Breast epithelium (tissue), 4 donors: ENCODE results near the gene PCDHGB2. TPM values are rescaled to one million over a fixed set of nuclear protein-coding genes. Genes with fewer than 3 reads are reported as not detected.
A peak's percentile ranks its signal among the peaks of the same experiment; 100 is the strongest.
"Not testable (repeated sequence)": the region's sequence is repeated elsewhere in the genome, so short reads cannot be mapped to it uniquely, and the experiment has no call there.

Experiments used
- DNase-seq, 2 donors: peaks; one replicate each; pipeline ENCODE4 v3.0.0-alpha.2; 2019; ENCODE audit warnings: low spot score in 2 of 2
- H3K27ac ChIP-seq, 2 donors: fragments of 200-600 bp; sonication (generic) in 1 of 2; one replicate each; pipeline ENCODE4 v1.5.1; 2016 to 2019; ENCODE audit warnings: mild to moderate bottlenecking in 1 of 2
- H3K27me3 ChIP-seq, 2 donors: fragments of 200-600 bp; sonication (generic) in 1 of 2; one replicate each; pipeline versions ENCODE4 v1.5.1 to v1.6.0; 2017 to 2019; ENCODE audit warnings: control low read depth in 1 of 2, mild to moderate bottlenecking in 1 of 2
- H3K36me3 ChIP-seq: fragments of 200-600 bp; one replicate; pipeline ENCODE4 v1.5.1; 2019
- H3K4me1 ChIP-seq, 2 donors: fragments of 200-600 bp; sonication (generic); one replicate each; pipeline ENCODE4 v1.5.1; 2016 to 2019; ENCODE audit warnings: control low read depth in 1 of 2
- H3K4me3 ChIP-seq, 3 donors: fragments of 200-600 bp; sonication (generic); 1 replicate in 2 of 3; 2 replicates in 1 of 3; pipeline ENCODE4 v1.5.1; 2016 to 2019; ENCODE audit warnings: mild to moderate bottlenecking in 3 of 3, moderate library complexity in 2 of 3
- H3K9me3 ChIP-seq, 2 donors: fragments of 200-600 bp; sonication (generic) in 1 of 2; one replicate each; pipeline ENCODE4 v1.5.1; 2016 to 2019; ENCODE audit warnings: control low read depth in 1 of 2
- POLR2A ChIP-seq: fragments of 450-650 bp; IDR thresholded peaks from one replicate; pipeline ENCODE4 v1.6.1; 2016; ENCODE audit warnings: antibody characterized with exemption, mild to moderate bottlenecking, moderate library complexity
- POLR2AphosphoS5 ChIP-seq, 3 donors: sonication (generic); formaldehyde crosslinking; IDR thresholded peaks; one replicate each; pipeline ENCODE4 v1.6.1; 2017; ENCODE audit warnings: antibody characterized with exemption in 3 of 3
- intact Hi-C: fragments of 100-400 bp; cut with DNase I; formaldehyde crosslinking; loops from one replicate; pipeline ENCODE4 v1.15.1; 2023; ENCODE audit warnings: low total_unique reads
- total RNA-seq, 3 donors: library from RNA; depleted of rRNA; stranded (reverse); fragments of >200 nt; gene quantifications; one replicate each; pipeline ENCODE4 v1.1.0, GENCODE V29; 2016
- TF ChIP-seq, protein P1 (sequence below), 3 donors: fragments of 450-650 bp; IDR thresholded peaks; one replicate each; pipeline ENCODE4 v1.5.1; 2016 to 2017; ENCODE audit warnings: antibody characterized with exemption in 3 of 3, mild to moderate bottlenecking in 3 of 3, moderate library complexity in 3 of 3

Gene PCDHGB2
- total RNA-seq, 3 donors from 2014 or later: 6.2 to 10.5 (median 7.8) TPM

DNA sequence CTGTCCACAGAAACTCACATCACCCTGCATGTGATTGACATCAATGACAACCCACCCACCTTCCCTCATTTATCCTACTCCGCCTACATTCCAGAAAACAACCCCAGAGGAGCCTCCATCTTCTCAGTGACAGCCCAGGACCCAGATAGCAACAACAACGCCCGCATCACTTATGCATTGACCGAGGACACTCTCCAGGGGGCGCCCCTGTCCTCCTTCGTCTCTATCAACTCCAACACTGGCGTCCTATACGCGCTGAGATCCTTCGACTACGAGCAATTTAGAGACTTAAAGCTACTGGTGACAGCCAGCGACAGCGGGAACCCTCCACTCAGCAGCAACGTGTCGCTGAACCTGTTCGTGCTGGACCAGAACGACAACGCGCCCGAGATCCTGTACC is 14.5 kb upstream of the PCDHGB2 start:
- Histone ChIP-seq H3K27me3 (no peaks in the 10 kb centered on the region), H3K9me3 (peaks cover 71 to 93% of the 10 kb centered on the region in 2 donors)

DNA sequence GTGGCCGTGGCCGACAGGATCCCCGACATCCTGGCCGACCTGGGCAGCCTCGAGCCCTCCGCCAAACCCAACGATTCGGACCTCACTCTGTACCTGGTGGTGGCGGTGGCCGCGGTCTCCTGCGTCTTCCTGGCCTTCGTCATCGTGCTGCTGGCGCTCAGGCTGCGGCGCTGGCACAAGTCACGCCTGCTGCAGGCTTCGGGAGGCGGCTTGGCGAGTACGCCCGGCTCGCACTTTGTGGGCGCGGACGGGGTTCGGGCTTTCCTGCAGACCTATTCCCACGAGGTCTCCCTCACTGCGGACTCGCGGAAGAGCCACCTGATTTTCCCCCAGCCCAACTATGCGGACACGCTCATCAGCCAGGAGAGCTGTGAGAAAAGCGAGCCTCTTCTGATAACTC is 13.8 kb upstream of the PCDHGB2 start:
- H3K36me3 ChIP-seq, H3K27ac ChIP-seq, H3K4me1 ChIP-seq, intact Hi-C loops, H3K4me3 ChIP-seq, DNase-seq, H3K27me3 ChIP-seq: not testable (repeated sequence)
- peaks cover 71 to 93% of the 10 kb centered on the region in 2 donors for H3K9me3 ChIP-seq

More for the DNA sequence above, 14.5 kb upstream of the PCDHGB2 start:
- no peak for TF ChIP-seq POLR2AphosphoS5 (IDR thresholded peaks at IDR 0.05)
- TF ChIP-seq, protein P1, sequence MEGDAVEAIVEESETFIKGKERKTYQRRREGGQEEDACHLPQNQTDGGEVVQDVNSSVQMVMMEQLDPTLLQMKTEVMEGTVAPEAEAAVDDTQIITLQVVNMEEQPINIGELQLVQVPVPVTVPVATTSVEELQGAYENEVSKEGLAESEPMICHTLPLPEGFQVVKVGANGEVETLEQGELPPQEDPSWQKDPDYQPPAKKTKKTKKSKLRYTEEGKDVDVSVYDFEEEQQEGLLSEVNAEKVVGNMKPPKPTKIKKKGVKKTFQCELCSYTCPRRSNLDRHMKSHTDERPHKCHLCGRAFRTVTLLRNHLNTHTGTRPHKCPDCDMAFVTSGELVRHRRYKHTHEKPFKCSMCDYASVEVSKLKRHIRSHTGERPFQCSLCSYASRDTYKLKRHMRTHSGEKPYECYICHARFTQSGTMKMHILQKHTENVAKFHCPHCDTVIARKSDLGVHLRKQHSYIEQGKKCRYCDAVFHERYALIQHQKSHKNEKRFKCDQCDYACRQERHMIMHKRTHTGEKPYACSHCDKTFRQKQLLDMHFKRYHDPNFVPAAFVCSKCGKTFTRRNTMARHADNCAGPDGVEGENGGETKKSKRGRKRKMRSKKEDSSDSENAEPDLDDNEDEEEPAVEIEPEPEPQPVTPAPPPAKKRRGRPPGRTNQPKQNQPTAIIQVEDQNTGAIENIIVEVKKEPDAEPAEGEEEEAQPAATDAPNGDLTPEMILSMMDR (IDR thresholded peaks at IDR 0.05): no peak
- no peak for TF ChIP-seq POLR2A
- Histone ChIP-seq H3K4me3 (peak overlapping the region in 1 of 3 donors; percentile 17), H3K4me1 (no peaks in the 10 kb centered on the region), H3K36me3 (no peaks in the 10 kb centered on the region), H3K27ac (no peak overlapping the region)
- DNase-seq: no peak
- intact Hi-C loops: no loop called here

DNA sequence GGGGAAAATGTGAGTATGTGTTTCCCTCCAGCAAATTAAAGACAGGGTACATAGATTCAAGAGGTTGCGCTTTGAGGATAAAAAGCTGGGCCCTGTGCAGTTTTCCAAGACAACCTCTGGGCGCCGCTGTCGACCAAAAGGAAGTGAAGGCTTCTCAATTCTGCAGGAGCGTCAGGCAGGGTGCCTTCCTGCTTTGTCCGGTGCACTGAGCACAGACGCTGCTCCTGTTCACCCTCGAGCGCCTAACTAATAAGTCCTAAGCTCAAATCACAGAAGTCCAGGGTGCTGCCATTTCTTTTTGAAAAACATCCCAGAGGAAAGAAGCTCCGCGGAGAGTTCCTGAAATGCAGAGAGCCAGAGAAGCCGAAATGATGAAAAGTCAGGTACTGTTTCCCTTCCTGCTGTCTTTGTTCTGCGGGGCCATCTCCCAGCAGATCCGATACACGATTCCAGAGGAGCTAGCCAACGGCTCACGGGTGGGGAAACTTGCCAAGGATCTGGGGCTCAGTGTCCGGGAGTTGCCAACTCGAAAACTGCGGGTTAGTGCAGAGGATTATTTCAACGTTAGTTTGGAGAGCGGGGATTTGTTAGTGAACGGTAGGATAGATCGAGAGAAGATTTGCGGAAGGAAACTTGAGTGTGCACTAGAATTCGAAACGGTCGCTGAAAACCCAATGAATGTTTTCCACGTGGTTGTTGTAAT is 9.7 kb upstream of the PCDHGB2 start, which contains the start of gene PCDHGB1:
PCDHGB1 (plus strand) TSS at position 183 of the 703 bp plus-strand sequence; CDS start at position 345, 162 bp downstream.
- H3K36me3 ChIP-seq: no peaks in the 10 kb centered on the region
- TF ChIP-seq, protein P1 (IDR thresholded peaks at IDR 0.05): peak in 1 of 3 donors; percentile 35
- TF ChIP-seq POLR2A: no peak
- TF ChIP-seq POLR2AphosphoS5 (IDR thresholded peaks at IDR 0.05): no peak
- DNase-seq: no peak
- peaks cover 0 to 3% of the 10 kb centered on the region in 2 donors for H3K27me3 ChIP-seq
- no peak within 1 kb of the TSS for H3K27ac ChIP-seq
- H3K4me3 ChIP-seq: peak within 1 kb of the TSS in 1 of 3 donors; percentile 45
- H3K9me3 ChIP-seq: peaks cover 63 to 89% of the 10 kb centered on the region in 2 donors
- intact Hi-C loops: loop anchor here (2.0 kb wide), 1 partner anchor 29 kb away; no protein-coding TSS in a partner anchor
- H3K4me1 ChIP-seq: no peaks in the 10 kb centered on the region

DNA sequence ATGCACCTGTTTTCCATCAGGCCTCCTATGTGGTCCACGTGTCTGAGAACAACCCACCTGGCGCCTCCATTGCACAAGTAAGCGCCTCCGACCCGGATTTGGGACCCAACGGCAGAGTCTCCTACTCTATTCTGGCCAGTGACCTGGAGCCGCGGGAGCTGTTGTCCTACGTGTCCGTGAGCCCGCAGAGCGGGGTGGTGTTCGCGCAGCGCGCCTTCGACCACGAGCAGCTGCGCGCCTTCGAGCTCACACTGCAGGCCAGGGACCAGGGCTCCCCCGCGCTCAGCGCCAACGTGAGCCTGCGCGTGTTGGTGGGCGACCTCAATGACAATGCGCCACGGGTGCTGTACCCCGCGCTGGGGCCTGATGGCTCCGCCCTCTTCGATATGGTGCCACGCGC is 8.2 kb upstream of the PCDHGB2 start:
- TF ChIP-seq POLR2AphosphoS5 (IDR thresholded peaks at IDR 0.05): no peak
- Histone ChIP-seq H3K36me3 (no peaks in the 10 kb centered on the region), H3K27ac (no peak overlapping the region), H3K4me3 (peak overlapping the region in 1 of 3 donors; percentile 6), H3K27me3 (peaks cover 0 to 3% of the 10 kb centered on the region in 2 donors), H3K4me1 (no peaks in the 10 kb centered on the region), H3K9me3 (peaks cover 63 to 91% of the 10 kb centered on the region in 2 donors)
- no peak for DNase-seq
- intact Hi-C loops: no loop called here

DNA sequence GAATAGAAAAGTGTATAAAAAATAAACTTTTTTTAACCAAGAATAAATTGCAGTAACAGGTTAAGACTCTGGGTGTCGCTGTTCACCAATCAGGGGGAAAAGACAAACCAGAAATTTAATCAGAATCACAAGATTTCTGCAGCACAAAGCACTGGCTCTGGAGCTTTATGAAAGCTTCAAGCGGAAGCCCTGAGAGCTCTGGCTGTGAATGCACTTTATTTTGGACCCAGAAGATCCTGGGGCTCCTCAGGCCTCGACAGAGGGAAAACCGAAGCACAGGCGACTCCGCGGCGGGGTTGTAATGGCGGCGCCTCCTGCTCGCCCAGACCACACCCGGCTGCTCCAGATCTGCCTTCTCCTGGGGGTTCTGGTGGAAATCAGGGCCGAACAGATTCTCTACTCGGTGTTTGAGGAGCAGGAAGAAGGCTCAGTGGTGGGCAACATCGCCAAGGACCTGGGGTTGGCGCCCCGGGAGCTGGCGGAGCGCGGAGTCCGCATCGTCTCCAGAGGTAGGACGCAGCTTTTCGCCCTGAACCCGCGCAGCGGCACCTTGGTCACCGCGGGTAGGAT is 4.8 kb upstream of the PCDHGB2 start, which contains the start of gene PCDHGA4:
PCDHGA4 (plus strand) TSS at position 122 of the 570 bp plus-strand sequence; CDS start at position 209, 87 bp downstream.
- H3K27me3 ChIP-seq: peaks cover 0 to 3% of the 10 kb centered on the region in 2 donors
- no peaks in the 10 kb centered on the region for H3K36me3 ChIP-seq
- intact Hi-C loops: no loop called here
- H3K4me1 ChIP-seq: no peaks in the 10 kb centered on the region
- no peak within 1 kb of the TSS for H3K27ac ChIP-seq
- peak within 1 kb of the TSS; percentile 20 to 47 (median 30) for H3K4me3 ChIP-seq
- no peak for DNase-seq
- H3K9me3 ChIP-seq: peaks cover 74 to 96% of the 10 kb centered on the region in 2 donors
- TF ChIP-seq POLR2A: no peak
- TF ChIP-seq, protein P1 (IDR thresholded peaks at IDR 0.05): peak in 1 of 3 donors; percentile 12
- no peak for TF ChIP-seq POLR2AphosphoS5 (IDR thresholded peaks at IDR 0.05)

DNA sequence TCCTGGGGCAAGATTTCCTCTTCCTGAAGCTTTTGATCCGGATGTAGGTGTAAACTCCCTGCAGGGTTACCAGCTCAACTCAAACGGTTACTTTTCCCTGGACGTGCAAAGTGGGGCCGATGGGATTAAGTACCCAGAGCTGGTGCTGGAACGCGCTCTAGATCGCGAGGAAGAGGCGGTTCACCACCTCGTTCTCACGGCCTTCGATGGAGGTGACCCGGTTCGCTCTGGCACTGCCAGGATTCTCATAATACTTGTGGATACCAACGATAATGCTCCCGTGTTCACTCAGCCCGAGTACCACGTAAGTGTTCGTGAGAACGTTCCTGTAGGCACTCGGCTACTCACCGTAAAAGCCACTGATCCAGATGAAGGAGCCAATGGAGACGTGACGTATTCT is 4.2 kb upstream of the PCDHGB2 start:
- intact Hi-C loops: no loop called here
- Histone ChIP-seq H3K9me3 (peaks cover 74 to 96% of the 10 kb centered on the region in 2 donors), H3K4me1 (no peaks in the 10 kb centered on the region), H3K27me3 (peaks cover 0 to 3% of the 10 kb centered on the region in 2 donors), H3K4me3 (peak overlapping the region in 1 of 3 donors; percentile 47), H3K36me3 (no peaks in the 10 kb centered on the region), H3K27ac (no peak overlapping the region)
- TF ChIP-seq POLR2AphosphoS5 (IDR thresholded peaks at IDR 0.05): no peak
- TF ChIP-seq POLR2A: no peak
- TF ChIP-seq, protein P1 (IDR thresholded peaks at IDR 0.05): no peak
- no peak for DNase-seq
